Activated naive CD8-positive, alpha-beta T cell treated with anti-CD3 and anti-CD28 coated beads, Interleukin-2, amount 50 U/mL, for 24 hours (primary cell): ENCODE measurements around the gene CGREF1.

ENCODE experiments used
- ATAC-seq: fragments of 150-1000 bp; cut with Tn5 transposase; one replicate; pipeline ENCODE4 v1.10.0; 2021
- DNase-seq: peaks from one replicate; pipeline ENCODE4 v3.0.0; 2021
- H3K27ac Mint-ChIP-seq: one replicate; pipeline ENCODE4 v1.8.0; 2021; ENCODE audit warnings: mild to moderate bottlenecking, mixed read lengths
- H3K27me3 Mint-ChIP-seq: one replicate; pipeline ENCODE4 v1.8.0; 2021; ENCODE audit warnings: mixed read lengths
- H3K36me3 Mint-ChIP-seq: one replicate; pipeline ENCODE4 v1.8.0; 2021; ENCODE audit warnings: low read depth, mixed read lengths
- H3K4me1 Mint-ChIP-seq: one replicate; pipeline ENCODE4 v1.8.0; 2021; ENCODE audit warnings: mixed read lengths
- H3K4me3 Mint-ChIP-seq: one replicate; pipeline ENCODE4 v1.8.0; 2021; ENCODE audit warnings: mild to moderate bottlenecking, moderate library complexity, mixed read lengths
- H3K9me3 Mint-ChIP-seq: one replicate; pipeline ENCODE4 v1.8.0; 2021; ENCODE audit warnings: mixed read lengths

Gene CGREF1

GRCh38 chr2:27050996-27051901 lies 67.7 kb downstream of the CGREF1 start, which contains the start of gene AGBL5:
Gene AGBL5, plus strand, starts transcription at chr2:27051668. Its CDS starts 1,291 bp downstream, at chr2:27052959.
- Mint-ChIP-seq H3K27me3 (peaks cover 8% of the 10 kb centered on the region), H3K4me1 (peaks cover 29% of the 10 kb centered on the region), H3K36me3 (peaks cover 26% of the 10 kb centered on the region), H3K27ac (peak within 1 kb of the TSS; percentile 100), H3K9me3 (peaks cover 7% of the 10 kb centered on the region), H3K4me3 (peak within 1 kb of the TSS; percentile 93)
- ATAC-seq (peak; percentile 76), DNase-seq (peak; percentile 95)
